Measurements from ENCODE around the gene STIP1.

GRCh38 chr11:64239662-64240434, 53.9 kb downstream of the STIP1 start:
- no peak for TF ChIP-seq POLR2A (IDR thresholded peaks at IDR 0.05)
- no peak for TF ChIP-seq CTCF (IDR thresholded peaks at IDR 0.05)

Data from tibial nerve (tissue), 3 donors.